Mesenteric fat pad (tissue), 1 donor: Measurements from ENCODE around the gene SNAP29. TPM values are rescaled to one million over a fixed set of nuclear protein-coding genes. Genes with fewer than 3 reads are reported as not detected.
"Not testable (repeated sequence)": the region's sequence is repeated elsewhere in the genome, so short reads cannot be mapped to it uniquely, and the experiment has no call there.

Source experiments
- DNase-seq: peaks from one replicate; pipeline ENCODE4 v3.0.0-alpha.2; 2020; ENCODE audit warnings: low spot score
- total RNA-seq: library from RNA; stranded (reverse); fragmentation: NEBNext Ultra II Directional; extraction: Animal tissue kit (Norgen Biotek cat#: 25700); gene quantifications from one replicate; pipeline ENCODE4 v1.2.1, GENCODE V29; 2021
- donor health status: DM: yes; HTN: yes; CAD: no.

The SNAP29 gene
- total RNA-seq, 1 donor from 2014 or later = 30.8 TPM

- DNase-seq = no peak
Observed at GRCh38 chr22:20899827-20900423, 41.1 kb downstream of the SNAP29 start.

GRCh38 chr22:20901093-20902033, 42.6 kb downstream of the SNAP29 start:
- DNase-seq = not testable (repeated sequence)

GRCh38 chr22:20903093-20903492, 44.3 kb downstream of the SNAP29 start:
- DNase-seq = no peak

GRCh38 chr22:20904008-20904979, 45.5 kb downstream of the SNAP29 start:
- no peak for DNase-seq

- DNase-seq = no peak
Observed at GRCh38 chr22:20904980-20905355, 46.2 kb downstream of the SNAP29 start.

- no peak for DNase-seq
Observed at GRCh38 chr22:20905415-20906386, 46.9 kb downstream of the SNAP29 start.

GRCh38 chr22:20906387-20906767, 47.6 kb downstream of the SNAP29 start:
- DNase-seq = no peak

GRCh38 chr22:20908717-20909116, 49.9 kb downstream of the SNAP29 start:
- DNase-seq = not testable (repeated sequence)

GRCh38 chr22:20909543-20910303, 50.9 kb downstream of the SNAP29 start:
- DNase-seq = no peak

GRCh38 chr22:20912494-20912893, 53.7 kb downstream of the SNAP29 start:
- DNase-seq = no peak

- peak; percentile 98 for DNase-seq
Observed at GRCh38 chr22:20916916-20917810, 58.4 kb downstream of the SNAP29 start, which contains the start of gene CRKL. Gene CRKL (plus strand): TSS chr22:20917407. CDS start chr22:20917935, 528 bp downstream.

- no peak for DNase-seq
Observed at GRCh38 chr22:20918663-20919218, 59.9 kb downstream of the SNAP29 start.

- DNase-seq = no peak
Observed at GRCh38 chr22:20919718-20920117, 60.9 kb downstream of the SNAP29 start.

- DNase-seq = no peak
Observed at GRCh38 chr22:20920881-20921203, 62.0 kb downstream of the SNAP29 start.

GRCh38 chr22:20922141-20922751, 63.4 kb downstream of the SNAP29 start:
- no peak for DNase-seq

- no peak for DNase-seq
Observed at GRCh38 chr22:20926243-20926642, 67.4 kb downstream of the SNAP29 start.

GRCh38 chr22:20927940-20928572, 69.2 kb downstream of the SNAP29 start:
- no peak for DNase-seq
